Endometrial microvascular endothelial cells (primary cell): ENCODE measurements around the gene PICALM. TPM values are rescaled to one million over a fixed set of nuclear protein-coding genes. Genes with fewer than 3 reads are reported as not detected.

ENCODE experiments used
- in situ Hi-C: cut with HindIII; loops from 2 replicates; pipeline ENCODE4 v1.10.0; 2017; ENCODE audit warnings: low sequenced_read_pairs, low pct_unique_long_range_greater_than_20kb; ENCODE audit errors: inconsistent ontology term
- total RNA-seq: library from RNA; depleted of rRNA; stranded (reverse); fragments of >200 nt; gene quantifications from one replicate; pipeline ENCODE4 v1.2.3, GENCODE V29; 2015; ENCODE audit errors: inconsistent ontology term

PICALM gene
- total RNA-seq, 1 donor from 2014 or later = 212 TPM

- in situ Hi-C loops = no loop called here
Observed at GRCh38 chr11:86087256-86087655, 18.4 kb upstream of the PICALM start.

GRCh38 chr11:86081455-86081854, 12.6 kb upstream of the PICALM start:
- in situ Hi-C loops = no loop called here

GRCh38 chr11:86079421-86079820, 10.5 kb upstream of the PICALM start:
- in situ Hi-C loops = no loop called here

GRCh38 chr11:86073948-86074347, 5.1 kb upstream of the PICALM start:
- in situ Hi-C loops = no loop called here

- in situ Hi-C loops = no loop called here
Observed at GRCh38 chr11:86072211-86072610, 3.3 kb upstream of the PICALM start.

- in situ Hi-C loops = no loop called here
Observed at GRCh38 chr11:86070142-86071056, 1.5 kb upstream of the PICALM start.

- in situ Hi-C loops = no loop called here
Observed at GRCh38 chr11:86069408-86070101, 671 bp upstream of the PICALM start.

GRCh38 chr11:86068138-86068871, 579 bp downstream of the PICALM start:
- in situ Hi-C loops = no loop called here

- in situ Hi-C loops = no loop called here
Observed at GRCh38 chr11:86067851-86068137, 1.1 kb downstream of the PICALM start.

GRCh38 chr11:86067009-86067850, 1.7 kb downstream of the PICALM start:
- in situ Hi-C loops = no loop called here

- in situ Hi-C loops = no loop called here
Observed at GRCh38 chr11:86066657-86067008, 2.3 kb downstream of the PICALM start.

- in situ Hi-C loops = no loop called here
Observed at GRCh38 chr11:86066033-86066432, 2.9 kb downstream of the PICALM start.

GRCh38 chr11:86064220-86064803, 4.6 kb downstream of the PICALM start:
- in situ Hi-C loops = no loop called here

GRCh38 chr11:86063536-86063935, 5.3 kb downstream of the PICALM start:
- in situ Hi-C loops = no loop called here

GRCh38 chr11:86062719-86063118, 6.2 kb downstream of the PICALM start:
- in situ Hi-C loops = no loop called here

- in situ Hi-C loops = no loop called here
Observed at GRCh38 chr11:86061483-86062205, 7.2 kb downstream of the PICALM start.

- in situ Hi-C loops = no loop called here
Observed at GRCh38 chr11:86060544-86060943, 8.3 kb downstream of the PICALM start.

- in situ Hi-C loops = no loop called here
Observed at GRCh38 chr11:86058360-86058759, 10.5 kb downstream of the PICALM start.
